Measurements from ENCODE around the gene ZNF90. TPM values are rescaled to one million over a fixed set of nuclear protein-coding genes. Genes with fewer than 3 reads are reported as not detected.
"Not testable (repeated sequence)": the region's sequence is repeated elsewhere in the genome, so short reads cannot be mapped to it uniquely, and the experiment has no call there.

ZNF90 gene
- total and polyA plus RNA-seq, 10 of the 15 experiments (the other 5 are each of a cell fraction or from before 2014, with no cell fraction given): 0.06 to 1.3 (median 0.18) TPM; not detected in 1

GRCh38 chr19:20051841-20052768, 25.7 kb upstream of the ZNF90 start:
- no peaks in the 10 kb centered on the region for H3K27me3 ChIP-seq (replicated peaks in 1 of 2; ENCODE audit: control insufficient read depth in 2 of 2, insufficient read depth in 2 of 2, low read length in 1 of 2)
- H3K4me3 ChIP-seq: no peak overlapping the region
- ChIA-PET POLR2A (interaction anchor here (0.6 kb wide), 1 partner anchor 211 kb away, joined by 5 read pairs; no protein-coding TSS in a partner anchor), RAD21 (ENCODE audit: unreplicated experiment) (no interaction called here), SMC1A (ENCODE audit: uncharacterized antibody, unreplicated experiment) (no interaction called here), CTCF (interaction anchor here (0.6 kb wide), 1 partner anchor 210 kb away, joined by 3 read pairs; no protein-coding TSS in a partner anchor)
- H3K36me3 ChIP-seq (ENCODE audit: control insufficient read depth in 2 of 2, insufficient read depth in 2 of 2, low read length in 1 of 2): no peaks in the 10 kb centered on the region
- H3K79me2 ChIP-seq (ENCODE audit: control insufficient read depth, insufficient read depth, low read length): no peaks in the 10 kb centered on the region
- peak; percentile 53 for TF ChIP-seq SIX5 (IDR thresholded peaks at IDR 0.05; ENCODE audit: low read depth, low read length, severe bottlenecking)
- no peak for TF ChIP-seq SMC3 (IDR thresholded peaks at IDR 0.05; ENCODE audit: borderline replicate concordance, low read length)
- TF ChIP-seq IKZF1 (conservative IDR thresholded peaks at IDR 0.05): 0 out of 2 replicates have a peak, but pooled peaks have one; percentile 40
- no TSS peak for BruUV-seq (replicated peaks)
- in situ Hi-C loops (cut with MboI): no loop called here
- no peak overlapping the region for H3K4me2 ChIP-seq (ENCODE audit: control insufficient read depth, insufficient read depth)
- no peak overlapping the region for H3K9ac ChIP-seq (ENCODE audit: control insufficient read depth, insufficient read depth, low read length)
- no peaks in the 10 kb centered on the region for H4K20me1 ChIP-seq (ENCODE audit: control insufficient read depth, insufficient read depth)
- no peak for ATAC-seq
- DNase-seq (ENCODE audit: low read depth, low spot score): peak; percentile 17
- intact Hi-C loops (cut with micrococcal nuclease; ENCODE audit: unreplicated experiment): no loop called here
- under 1% methylated on average over 43 of the region's 43 CpGs for WGBS (ENCODE audit: insufficient coverage, insufficient replicate concordance, low lambda C conversion rate, missing lambda C conversion rate)
- FAIRE-seq: no peak
- peak overlapping the region; percentile 26 for H2AFZ ChIP-seq (ENCODE audit: control insufficient read depth, low read depth, low read length)
- no peaks in the 10 kb centered on the region; the same call in 2 of the 3 replicates for H3K9me3 ChIP-seq (replicated peaks; ENCODE audit: control insufficient read depth, insufficient read depth, low read length)
- H3K4me1 ChIP-seq (ENCODE audit: control insufficient read depth, insufficient read depth, low read length): no peaks in the 10 kb centered on the region
- no peak overlapping the region for H3K27ac ChIP-seq (ENCODE audit: control insufficient read depth, insufficient read depth)

- CTCF ChIA-PET; intact Hi-C loops (cut with micrococcal nuclease; ENCODE audit: unreplicated experiment); H2AFZ ChIP-seq (ENCODE audit: control insufficient read depth, low read depth, low read length); H3K4me1 ChIP-seq (ENCODE audit: control insufficient read depth, insufficient read depth, low read length); in situ Hi-C loops (cut with MboI); H3K36me3 ChIP-seq (ENCODE audit: control insufficient read depth in 2 of 2, insufficient read depth in 2 of 2, low read length in 1 of 2); BruUV-seq (replicated peaks); ATAC-seq; H3K4me3 ChIP-seq; H3K4me2 ChIP-seq (ENCODE audit: control insufficient read depth, insufficient read depth); H3K9ac ChIP-seq (ENCODE audit: control insufficient read depth, insufficient read depth, low read length); H3K27ac ChIP-seq (ENCODE audit: control insufficient read depth, insufficient read depth); H3K9me3 ChIP-seq (replicated peaks; ENCODE audit: control insufficient read depth, insufficient read depth, low read length); POLR2A ChIA-PET; RAD21 ChIA-PET (ENCODE audit: unreplicated experiment); H3K79me2 ChIP-seq (ENCODE audit: control insufficient read depth, insufficient read depth, low read length); FAIRE-seq; DNase-seq (ENCODE audit: low read depth, low spot score); H4K20me1 ChIP-seq (ENCODE audit: control insufficient read depth, insufficient read depth); H3K27me3 ChIP-seq (replicated peaks in 1 of 2; ENCODE audit: control insufficient read depth in 2 of 2, insufficient read depth in 2 of 2, low read length in 1 of 2): not testable (repeated sequence)
- SMC1A ChIA-PET (ENCODE audit: uncharacterized antibody, unreplicated experiment): interaction anchor here (0.6 kb wide), 1 partner anchor 88 kb away, joined by 3 read pairs; no protein-coding TSS in a partner anchor
Measured at GRCh38 chr19:20058738-20059137, 19.1 kb upstream of the ZNF90 start.

Measured in GM12878 (cell line).